HepG2 (cell line): ENCODE results near the gene MLN. TPM values are rescaled to one million over a fixed set of nuclear protein-coding genes. Genes with fewer than 3 reads are reported as not detected.

Experiments
- CAMTA2 ChIP-seq: sonication (generic); formaldehyde crosslinking; IDR thresholded peaks from 2 replicates; pipeline ENCODE4 v1.4.0; 2020; ENCODE audit warnings: mild to moderate bottlenecking, missing genetic modification reagents, borderline replicate concordance
- ETS1 ChIP-seq: sonication (generic); formaldehyde crosslinking; IDR thresholded peaks from 2 replicates; pipeline ENCODE4 v1.4.0; 2020; ENCODE audit warnings: missing genetic modification reagents
- SATB2 ChIP-seq: sonication (generic); formaldehyde crosslinking; IDR thresholded peaks from 2 replicates; pipeline ENCODE4 v1.5.0; 2020; ENCODE audit warnings: missing genetic modification reagents
- STAG1 ChIP-seq: sonication (generic); formaldehyde crosslinking; IDR thresholded peaks from 2 replicates; pipeline ENCODE4 v1.4.0; 2020; ENCODE audit warnings: missing genetic modification reagents
- TMF1 ChIP-seq: sonication (generic); formaldehyde crosslinking; IDR thresholded peaks from 2 replicates; pipeline ENCODE4 v1.8.1; 2022; ENCODE audit warnings: low read depth, missing genetic modification reagents
- ZNF280D ChIP-seq: sonication (generic); formaldehyde crosslinking; IDR thresholded peaks from 2 replicates; pipeline ENCODE4 v1.5.1; 2020; ENCODE audit warnings: mild to moderate bottlenecking, missing genetic modification reagents
- ZNF282 ChIP-seq: fragments of 450-650 bp; IDR thresholded peaks from 2 replicates; pipeline ENCODE4 v1.6.1; 2018; ENCODE audit not compliant: partially characterized antibody
- polyA plus RNA-seq, 8 experiments: library from polyadenylated mRNA; depleted of rRNA in 3 of 8; stranded (reverse) in 7 of 8; unstranded in 1 of 8; fragments of >200 nt; fragmentation: Illumina TruSeq in 4 of 8; extraction: Trizol in 4 of 8; gene quantifications; 2 replicates each; pipeline versions ENCODE4 v1.2.1 to v1.2.3, GENCODE V29; 2011 to 2016; ENCODE audit warnings: low read depth in 4 of 8, missing spikeins in 1 of 8, mixed read lengths in 1 of 8; ENCODE audit not compliant: insufficient read depth in 1 of 8
- total RNA-seq, 5 experiments: library from RNA; depleted of rRNA; stranded (reverse); fragments of >200 nt; fragmentation: Illumina TruSeq; extraction: Trizol; gene quantifications; 2 replicates each; pipeline ENCODE4 v1.2.3, GENCODE V29; 2016; ENCODE audit warnings: low read depth in 1 of 5
- TF ChIP-seq, protein P1 (sequence below): sonication (generic); formaldehyde crosslinking; IDR thresholded peaks from 2 replicates; pipeline ENCODE4 v1.5.0; 2020; ENCODE audit warnings: mild to moderate bottlenecking, missing genetic modification reagents, borderline replicate concordance
- TF ChIP-seq, protein P2 (sequence below): sonication (generic); formaldehyde crosslinking; IDR thresholded peaks from 2 replicates; pipeline ENCODE4 v1.4.0; 2020; ENCODE audit warnings: missing genetic modification reagents, borderline replicate concordance
- TF ChIP-seq, protein P3 (sequence below): sonication (generic); formaldehyde crosslinking; conservative IDR thresholded peaks from 2 replicates; pipeline ENCODE4 v1.8.0; 2022; ENCODE audit warnings: low read depth, missing genetic modification reagents
- TF ChIP-seq, protein P4 (sequence below): sonication (generic); formaldehyde crosslinking; IDR thresholded peaks from 2 replicates; pipeline ENCODE4 v1.8.0; 2022; ENCODE audit warnings: mild to moderate bottlenecking, missing genetic modification reagents, moderate library complexity
- TF ChIP-seq, protein P5 (sequence below): sonication (generic); formaldehyde crosslinking; conservative IDR thresholded peaks from 2 replicates; pipeline ENCODE4 v1.4.0; 2020; ENCODE audit warnings: missing genetic modification reagents

MLN gene
- total and polyA plus RNA-seq, 2 of the 13 experiments (the other 11 are each of a cell fraction or from before 2014, with no cell fraction given): not detected

DNA sequence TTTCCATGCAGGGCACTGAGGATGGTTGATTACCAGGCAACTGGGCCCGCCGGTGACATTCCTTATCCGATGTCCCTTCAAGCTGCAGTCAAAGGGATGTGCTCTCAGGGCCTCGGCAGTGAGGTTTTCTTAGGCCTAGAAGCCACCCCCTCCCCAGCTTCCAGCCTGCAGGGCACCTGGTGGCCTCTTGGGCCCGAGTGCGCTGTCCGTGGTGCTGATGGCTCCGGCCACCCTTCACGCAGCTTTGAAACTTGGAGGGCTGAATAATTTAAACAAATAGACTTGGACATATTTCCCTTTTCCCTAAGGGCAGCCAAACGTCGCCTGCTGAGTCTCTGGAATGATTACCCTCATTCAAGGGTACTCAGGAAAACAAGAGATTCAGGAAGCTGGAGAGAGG lies 8.9 kb upstream of the MLN start (continued):
- TF ChIP-seq ZNF280D (CRISPR knock-in tag) (0 out of 2 replicates have a peak, but pooled peaks have one; percentile 51), ETS1 (CRISPR knock-in tag) (peak; percentile 87; the same call in 1 of the 2 replicates), CAMTA2 (no peak), ZNF282 (no peak), SATB2 (CRISPR knock-in tag) (peak; percentile 85; the same call in 1 of the 2 replicates), TMF1 (CRISPR knock-in tag) (peak; percentile 91; the same call in 1 of the 2 replicates), STAG1 (peak; percentile 11; the same call in 1 of the 2 replicates)
- TF ChIP-seq, protein P1, sequence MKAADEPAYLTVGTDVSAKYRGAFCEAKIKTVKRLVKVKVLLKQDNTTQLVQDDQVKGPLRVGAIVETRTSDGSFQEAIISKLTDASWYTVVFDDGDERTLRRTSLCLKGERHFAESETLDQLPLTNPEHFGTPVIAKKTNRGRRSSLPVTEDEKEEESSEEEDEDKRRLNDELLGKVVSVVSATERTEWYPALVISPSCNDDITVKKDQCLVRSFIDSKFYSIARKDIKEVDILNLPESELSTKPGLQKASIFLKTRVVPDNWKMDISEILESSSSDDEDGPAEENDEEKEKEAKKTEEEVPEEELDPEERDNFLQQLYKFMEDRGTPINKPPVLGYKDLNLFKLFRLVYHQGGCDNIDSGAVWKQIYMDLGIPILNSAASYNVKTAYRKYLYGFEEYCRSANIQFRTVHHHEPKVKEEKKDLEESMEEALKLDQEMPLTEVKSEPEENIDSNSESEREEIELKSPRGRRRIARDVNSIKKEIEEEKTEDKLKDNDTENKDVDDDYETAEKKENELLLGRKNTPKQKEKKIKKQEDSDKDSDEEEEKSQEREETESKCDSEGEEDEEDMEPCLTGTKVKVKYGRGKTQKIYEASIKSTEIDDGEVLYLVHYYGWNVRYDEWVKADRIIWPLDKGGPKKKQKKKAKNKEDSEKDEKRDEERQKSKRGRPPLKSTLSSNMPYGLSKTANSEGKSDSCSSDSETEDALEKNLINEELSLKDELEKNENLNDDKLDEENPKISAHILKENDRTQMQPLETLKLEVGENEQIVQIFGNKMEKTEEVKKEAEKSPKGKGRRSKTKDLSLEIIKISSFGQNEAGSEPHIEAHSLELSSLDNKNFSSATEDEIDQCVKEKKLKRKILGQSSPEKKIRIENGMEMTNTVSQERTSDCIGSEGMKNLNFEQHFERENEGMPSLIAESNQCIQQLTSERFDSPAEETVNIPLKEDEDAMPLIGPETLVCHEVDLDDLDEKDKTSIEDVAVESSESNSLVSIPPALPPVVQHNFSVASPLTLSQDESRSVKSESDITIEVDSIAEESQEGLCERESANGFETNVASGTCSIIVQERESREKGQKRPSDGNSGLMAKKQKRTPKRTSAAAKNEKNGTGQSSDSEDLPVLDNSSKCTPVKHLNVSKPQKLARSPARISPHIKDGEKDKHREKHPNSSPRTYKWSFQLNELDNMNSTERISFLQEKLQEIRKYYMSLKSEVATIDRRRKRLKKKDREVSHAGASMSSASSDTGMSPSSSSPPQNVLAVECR (CRISPR knock-in tag): peak; percentile 41; the same call in 1 of the 2 replicates
- TF ChIP-seq, protein P2, sequence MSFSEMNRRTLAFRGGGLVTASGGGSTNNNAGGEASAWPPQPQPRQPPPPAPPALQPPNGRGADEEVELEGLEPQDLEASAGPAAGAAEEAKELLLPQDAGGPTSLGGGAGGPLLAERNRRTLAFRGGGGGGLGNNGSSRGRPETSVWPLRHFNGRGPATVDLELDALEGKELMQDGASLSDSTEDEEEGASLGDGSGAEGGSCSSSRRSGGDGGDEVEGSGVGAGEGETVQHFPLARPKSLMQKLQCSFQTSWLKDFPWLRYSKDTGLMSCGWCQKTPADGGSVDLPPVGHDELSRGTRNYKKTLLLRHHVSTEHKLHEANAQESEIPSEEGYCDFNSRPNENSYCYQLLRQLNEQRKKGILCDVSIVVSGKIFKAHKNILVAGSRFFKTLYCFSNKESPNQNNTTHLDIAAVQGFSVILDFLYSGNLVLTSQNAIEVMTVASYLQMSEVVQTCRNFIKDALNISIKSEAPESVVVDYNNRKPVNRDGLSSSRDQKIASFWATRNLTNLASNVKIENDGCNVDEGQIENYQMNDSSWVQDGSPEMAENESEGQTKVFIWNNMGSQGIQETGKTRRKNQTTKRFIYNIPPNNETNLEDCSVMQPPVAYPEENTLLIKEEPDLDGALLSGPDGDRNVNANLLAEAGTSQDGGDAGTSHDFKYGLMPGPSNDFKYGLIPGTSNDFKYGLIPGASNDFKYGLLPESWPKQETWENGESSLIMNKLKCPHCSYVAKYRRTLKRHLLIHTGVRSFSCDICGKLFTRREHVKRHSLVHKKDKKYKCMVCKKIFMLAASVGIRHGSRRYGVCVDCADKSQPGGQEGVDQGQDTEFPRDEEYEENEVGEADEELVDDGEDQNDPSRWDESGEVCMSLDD: peak; percentile 82
- TF ChIP-seq, protein P3, sequence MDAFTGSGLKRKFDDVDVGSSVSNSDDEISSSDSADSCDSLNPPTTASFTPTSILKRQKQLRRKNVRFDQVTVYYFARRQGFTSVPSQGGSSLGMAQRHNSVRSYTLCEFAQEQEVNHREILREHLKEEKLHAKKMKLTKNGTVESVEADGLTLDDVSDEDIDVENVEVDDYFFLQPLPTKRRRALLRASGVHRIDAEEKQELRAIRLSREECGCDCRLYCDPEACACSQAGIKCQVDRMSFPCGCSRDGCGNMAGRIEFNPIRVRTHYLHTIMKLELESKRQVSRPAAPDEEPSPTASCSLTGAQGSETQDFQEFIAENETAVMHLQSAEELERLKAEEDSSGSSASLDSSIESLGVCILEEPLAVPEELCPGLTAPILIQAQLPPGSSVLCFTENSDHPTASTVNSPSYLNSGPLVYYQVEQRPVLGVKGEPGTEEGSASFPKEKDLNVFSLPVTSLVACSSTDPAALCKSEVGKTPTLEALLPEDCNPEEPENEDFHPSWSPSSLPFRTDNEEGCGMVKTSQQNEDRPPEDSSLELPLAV: no peak
- TF ChIP-seq, protein P4, sequence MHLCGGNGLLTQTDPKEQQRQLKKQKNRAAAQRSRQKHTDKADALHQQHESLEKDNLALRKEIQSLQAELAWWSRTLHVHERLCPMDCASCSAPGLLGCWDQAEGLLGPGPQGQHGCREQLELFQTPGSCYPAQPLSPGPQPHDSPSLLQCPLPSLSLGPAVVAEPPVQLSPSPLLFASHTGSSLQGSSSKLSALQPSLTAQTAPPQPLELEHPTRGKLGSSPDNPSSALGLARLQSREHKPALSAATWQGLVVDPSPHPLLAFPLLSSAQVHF (CRISPR knock-in tag): peak; percentile 84; the same call in 1 of the 2 replicates
- TF ChIP-seq, protein P5, sequence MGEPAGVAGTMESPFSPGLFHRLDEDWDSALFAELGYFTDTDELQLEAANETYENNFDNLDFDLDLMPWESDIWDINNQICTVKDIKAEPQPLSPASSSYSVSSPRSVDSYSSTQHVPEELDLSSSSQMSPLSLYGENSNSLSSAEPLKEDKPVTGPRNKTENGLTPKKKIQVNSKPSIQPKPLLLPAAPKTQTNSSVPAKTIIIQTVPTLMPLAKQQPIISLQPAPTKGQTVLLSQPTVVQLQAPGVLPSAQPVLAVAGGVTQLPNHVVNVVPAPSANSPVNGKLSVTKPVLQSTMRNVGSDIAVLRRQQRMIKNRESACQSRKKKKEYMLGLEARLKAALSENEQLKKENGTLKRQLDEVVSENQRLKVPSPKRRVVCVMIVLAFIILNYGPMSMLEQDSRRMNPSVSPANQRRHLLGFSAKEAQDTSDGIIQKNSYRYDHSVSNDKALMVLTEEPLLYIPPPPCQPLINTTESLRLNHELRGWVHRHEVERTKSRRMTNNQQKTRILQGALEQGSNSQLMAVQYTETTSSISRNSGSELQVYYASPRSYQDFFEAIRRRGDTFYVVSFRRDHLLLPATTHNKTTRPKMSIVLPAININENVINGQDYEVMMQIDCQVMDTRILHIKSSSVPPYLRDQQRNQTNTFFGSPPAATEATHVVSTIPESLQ (CRISPR knock-in tag): peak; percentile 96
